ACHN (cell line): ENCODE measurements around the gene INSL3.

Experiments
- DNase-seq: peaks from one replicate; pipeline ENCODE4 v3.0.0-alpha.2; 2015
- in situ Hi-C: cut with HindIII; loops from 2 replicates; pipeline ENCODE4 v1.10.0; 2017; ENCODE audit warnings: low sequenced_read_pairs, low pct_ligation_motif_present, low pct_unique_long_range_greater_than_20kb

The INSL3 gene

GRCh38 chr19:17772172-17772571 lies 49.1 kb downstream of the INSL3 start:
- no peak for DNase-seq
- in situ Hi-C loops = no loop called here

DNA sequence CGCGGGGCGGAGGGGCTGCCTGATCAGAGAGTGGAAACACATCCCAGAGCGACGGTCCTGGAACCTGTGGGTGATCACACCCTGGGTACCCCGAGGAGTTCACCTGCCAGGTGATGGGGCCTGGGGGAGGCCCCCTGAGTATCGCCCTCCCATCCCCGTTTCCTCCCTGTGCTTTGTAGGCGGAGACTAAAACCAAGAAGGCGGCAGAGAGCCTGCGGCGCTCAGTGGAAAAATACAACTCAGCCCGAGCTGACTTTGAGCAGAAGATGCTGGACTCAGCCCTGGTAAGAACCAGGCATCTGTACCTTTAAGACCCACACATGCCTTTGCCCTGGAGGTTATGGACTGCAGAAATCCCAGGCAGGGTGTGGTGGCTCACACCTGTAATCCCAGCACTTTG lies 50.7 kb downstream of the INSL3 start:
- in situ Hi-C loops = no loop called here
- no peak for DNase-seq

GRCh38 chr19:17767559-17767958 lies 53.8 kb downstream of the INSL3 start:
- in situ Hi-C loops = no loop called here
- DNase-seq = no peak

GRCh38 chr19:17766543-17767131 lies 54.7 kb downstream of the INSL3 start:
- DNase-seq = peak; percentile 85

More at GRCh38 chr19:17766543-17767131, 54.7 kb downstream of the INSL3 start:
- in situ Hi-C loops = no loop called here
